Stimulated activated memory B cell treated with anti-CD40 and anti-IgM and Interleukin-4, amounts not matched to agents 10 μg/mL and 1 μg/mL and 100 μg/mL, for 72 hours (primary cell): ENCODE data around the gene HLA-G.
"Not testable (repeated sequence)": the region's sequence is repeated elsewhere in the genome, so short reads cannot be mapped to it uniquely, and the experiment has no call there.

ENCODE experiments used
- ATAC-seq: fragments of 150-1000 bp; cut with Tn5 transposase; 2 replicates; pipeline ENCODE4 v1.10.0; 2021
- H3K27ac Mint-ChIP-seq: one replicate; pipeline ENCODE4 v1.8.0; 2022; ENCODE audit warnings: mild to moderate bottlenecking, mixed read lengths
- H3K27me3 Mint-ChIP-seq: one replicate; pipeline ENCODE4 v1.8.0; 2022; ENCODE audit warnings: mixed read lengths
- H3K36me3 Mint-ChIP-seq: one replicate; pipeline ENCODE4 v1.8.0; 2022; ENCODE audit warnings: mixed read lengths
- H3K4me1 Mint-ChIP-seq: one replicate; pipeline ENCODE4 v1.8.0; 2022; ENCODE audit warnings: mixed read lengths
- H3K4me3 Mint-ChIP-seq: one replicate; pipeline ENCODE4 v1.8.0; 2022; ENCODE audit warnings: mild to moderate bottlenecking, moderate library complexity, mixed read lengths
- H3K9me3 Mint-ChIP-seq: one replicate; pipeline ENCODE4 v1.8.0; 2022; ENCODE audit warnings: mixed read lengths

The HLA-G gene

GRCh38 chr6:29827579-29828470 lies at the start of gene HLA-G:
Gene HLA-G, plus strand, starts transcription at chr6:29827825. Its CDS starts 20 bp downstream, at chr6:29827845.
- H3K36me3 Mint-ChIP-seq, result no peaks in the 10 kb centered on the region
- no peak for ATAC-seq
- no peaks in the 10 kb centered on the region for H3K4me1 Mint-ChIP-seq
- no peak within 1 kb of the TSS for H3K27ac Mint-ChIP-seq
- H3K27me3 Mint-ChIP-seq, result peaks cover 74% of the 10 kb centered on the region
- H3K9me3 Mint-ChIP-seq, result peaks cover 5% of the 10 kb centered on the region
- H3K4me3 Mint-ChIP-seq, result peak within 1 kb of the TSS; percentile 50

GRCh38 chr6:29780019-29780698 lies 47.5 kb upstream of the HLA-G start:
- not testable (repeated sequence) for H3K9me3 Mint-ChIP-seq, ATAC-seq, H3K36me3 Mint-ChIP-seq, H3K4me3 Mint-ChIP-seq, H3K4me1 Mint-ChIP-seq, H3K27ac Mint-ChIP-seq
- H3K27me3 Mint-ChIP-seq, result peaks cover 41% of the 10 kb centered on the region

GRCh38 chr6:29789176-29789575 lies 38.4 kb upstream of the HLA-G start:
- Mint-ChIP-seq H3K4me3 (no peak overlapping the region), H3K27ac (no peak overlapping the region), H3K4me1 (peaks cover 22% of the 10 kb centered on the region), H3K36me3 (no peaks in the 10 kb centered on the region), H3K9me3 (peaks cover 9% of the 10 kb centered on the region), H3K27me3 (peaks cover 20% of the 10 kb centered on the region)
- no peak for ATAC-seq

GRCh38 chr6:29790626-29791025 lies 37.0 kb upstream of the HLA-G start:
- Mint-ChIP-seq H3K27me3 (peaks cover 28% of the 10 kb centered on the region), H3K36me3 (no peaks in the 10 kb centered on the region), H3K4me1 (peaks cover 22% of the 10 kb centered on the region), H3K27ac (no peak overlapping the region), H3K4me3 (no peak overlapping the region), H3K9me3 (peaks cover 9% of the 10 kb centered on the region)
- no peak for ATAC-seq

GRCh38 chr6:29791162-29791561 lies 36.5 kb upstream of the HLA-G start:
- Mint-ChIP-seq H3K36me3 (no peaks in the 10 kb centered on the region), H3K27ac (peak overlapping the region; percentile 87), H3K9me3 (peaks cover 9% of the 10 kb centered on the region), H3K27me3 (peaks cover 28% of the 10 kb centered on the region), H3K4me3 (peak overlapping the region; percentile 91), H3K4me1 (peaks cover 22% of the 10 kb centered on the region)
- no peak for ATAC-seq

- Mint-ChIP-seq H3K27me3 (peaks cover 27% of the 10 kb centered on the region), H3K36me3 (no peaks in the 10 kb centered on the region), H3K9me3 (peaks cover 9% of the 10 kb centered on the region), H3K4me3 (peak overlapping the region; percentile 91), H3K4me1 (peaks cover 22% of the 10 kb centered on the region), H3K27ac (peak overlapping the region; percentile 87)
- ATAC-seq, result peak; percentile 21
These were observed 35.9 kb upstream of the HLA-G start for GRCh38 chr6:29791786-29792122.

GRCh38 chr6:29792123-29793035 lies 35.2 kb upstream of the HLA-G start:
- Mint-ChIP-seq H3K27ac (peak overlapping the region; percentile 87), H3K4me1 (peaks cover 22% of the 10 kb centered on the region), H3K36me3 (no peaks in the 10 kb centered on the region), H3K9me3 (peaks cover 9% of the 10 kb centered on the region), H3K27me3 (peaks cover 21% of the 10 kb centered on the region), H3K4me3 (peak overlapping the region; percentile 91)
- ATAC-seq, result peak; percentile 86

- Mint-ChIP-seq H3K27me3 (peaks cover 14% of the 10 kb centered on the region), H3K36me3 (no peaks in the 10 kb centered on the region), H3K27ac (peak overlapping the region; percentile 87), H3K4me3 (peak overlapping the region; percentile 91), H3K4me1 (peaks cover 22% of the 10 kb centered on the region), H3K9me3 (peaks cover 8% of the 10 kb centered on the region)
- ATAC-seq, result peak; percentile 41
These were observed 34.6 kb upstream of the HLA-G start for GRCh38 chr6:29793036-29793356.

GRCh38 chr6:29793796-29794195 lies 33.8 kb upstream of the HLA-G start:
- Mint-ChIP-seq H3K27ac (no peak overlapping the region), H3K36me3 (no peaks in the 10 kb centered on the region), H3K27me3 (peaks cover 17% of the 10 kb centered on the region), H3K4me3 (no peak overlapping the region), H3K9me3 (peaks cover 3% of the 10 kb centered on the region), H3K4me1 (peaks cover 22% of the 10 kb centered on the region)
- no peak for ATAC-seq

GRCh38 chr6:29796026-29796425 lies 31.6 kb upstream of the HLA-G start:
- H3K27me3 Mint-ChIP-seq, result peaks cover 27% of the 10 kb centered on the region
- no peaks in the 10 kb centered on the region for H3K36me3 Mint-ChIP-seq
- H3K9me3 Mint-ChIP-seq, result no peaks in the 10 kb centered on the region
- no peak overlapping the region for H3K27ac Mint-ChIP-seq
- peaks cover 22% of the 10 kb centered on the region for H3K4me1 Mint-ChIP-seq
- no peak for ATAC-seq
- no peak overlapping the region for H3K4me3 Mint-ChIP-seq

GRCh38 chr6:29797135-29797534 lies 30.5 kb upstream of the HLA-G start:
- Mint-ChIP-seq H3K9me3 (no peaks in the 10 kb centered on the region), H3K27ac (no peak overlapping the region), H3K27me3 (peaks cover 31% of the 10 kb centered on the region), H3K36me3 (no peaks in the 10 kb centered on the region), H3K4me3 (no peak overlapping the region), H3K4me1 (peaks cover 13% of the 10 kb centered on the region)
- ATAC-seq, result no peak

- ATAC-seq, result no peak
- Mint-ChIP-seq H3K4me1 (peaks cover 6% of the 10 kb centered on the region), H3K36me3 (no peaks in the 10 kb centered on the region), H3K4me3 (no peak overlapping the region), H3K27ac (no peak overlapping the region), H3K9me3 (no peaks in the 10 kb centered on the region), H3K27me3 (peaks cover 31% of the 10 kb centered on the region)
These were observed 29.7 kb upstream of the HLA-G start for GRCh38 chr6:29797966-29798365.

GRCh38 chr6:29800254-29800653 lies 27.4 kb upstream of the HLA-G start:
- Mint-ChIP-seq H3K4me3 (no peak overlapping the region), H3K36me3 (no peaks in the 10 kb centered on the region), H3K27me3 (peaks cover 24% of the 10 kb centered on the region), H3K27ac (no peak overlapping the region), H3K4me1 (no peaks in the 10 kb centered on the region), H3K9me3 (peaks cover 4% of the 10 kb centered on the region)
- no peak for ATAC-seq

- H3K4me1 Mint-ChIP-seq, result no peaks in the 10 kb centered on the region
- no peaks in the 10 kb centered on the region for H3K36me3 Mint-ChIP-seq
- H3K4me3 Mint-ChIP-seq, result no peak overlapping the region
- peaks cover 4% of the 10 kb centered on the region for H3K9me3 Mint-ChIP-seq
- no peak for ATAC-seq
- peaks cover 16% of the 10 kb centered on the region for H3K27me3 Mint-ChIP-seq
- H3K27ac Mint-ChIP-seq, result no peak overlapping the region
These were observed 21.2 kb upstream of the HLA-G start for GRCh38 chr6:29806387-29806786.

- peaks cover 20% of the 10 kb centered on the region for H3K27me3 Mint-ChIP-seq
- H3K9me3 Mint-ChIP-seq, result no peaks in the 10 kb centered on the region
- no peaks in the 10 kb centered on the region for H3K36me3 Mint-ChIP-seq
- H3K4me3 Mint-ChIP-seq, result no peak overlapping the region
- no peaks in the 10 kb centered on the region for H3K4me1 Mint-ChIP-seq
- no peak overlapping the region for H3K27ac Mint-ChIP-seq
- no peak for ATAC-seq
These were observed 18.4 kb upstream of the HLA-G start for GRCh38 chr6:29809249-29809648.
